Left forelimb (tissue), 1 donor: ENCODE results near the gene CPLANE2.
"Not testable (repeated sequence)": the region's sequence is repeated elsewhere in the genome, so short reads cannot be mapped to it uniquely, and the experiment has no call there.

Experiments
- DNase-seq: peaks from one replicate; pipeline ENCODE4 v3.0.0-alpha.2; 2018; ENCODE audit warnings: low spot score

Gene CPLANE2

GRCh38 chr1:16248603-16249516, 11.9 kb upstream of the CPLANE2 start:
- DNase-seq, result no peak

- DNase-seq, result no peak
These were observed 11.0 kb upstream of the CPLANE2 start for GRCh38 chr1:16248007-16248436.

DNA sequence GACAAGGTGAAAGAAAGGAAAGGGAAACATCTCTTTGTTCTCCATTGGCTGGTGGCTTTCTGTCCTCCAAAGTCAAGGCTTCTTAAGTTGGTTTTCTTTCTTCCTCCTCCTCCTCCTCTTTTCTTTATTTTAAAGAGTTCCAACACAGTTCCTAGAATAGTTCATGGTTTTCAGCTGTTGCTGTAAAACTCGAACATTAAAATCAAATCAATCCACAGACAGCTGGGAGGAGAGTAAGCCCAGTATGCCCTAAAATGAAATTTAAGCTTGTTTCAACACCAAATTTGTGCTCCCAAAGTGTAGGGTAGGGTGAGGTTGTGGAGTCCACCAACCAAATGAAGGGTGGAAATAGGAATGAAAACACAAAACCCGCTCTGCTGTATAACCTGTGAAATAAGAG, 10.5 kb upstream of the CPLANE2 start:
- no peak for DNase-seq

DNA sequence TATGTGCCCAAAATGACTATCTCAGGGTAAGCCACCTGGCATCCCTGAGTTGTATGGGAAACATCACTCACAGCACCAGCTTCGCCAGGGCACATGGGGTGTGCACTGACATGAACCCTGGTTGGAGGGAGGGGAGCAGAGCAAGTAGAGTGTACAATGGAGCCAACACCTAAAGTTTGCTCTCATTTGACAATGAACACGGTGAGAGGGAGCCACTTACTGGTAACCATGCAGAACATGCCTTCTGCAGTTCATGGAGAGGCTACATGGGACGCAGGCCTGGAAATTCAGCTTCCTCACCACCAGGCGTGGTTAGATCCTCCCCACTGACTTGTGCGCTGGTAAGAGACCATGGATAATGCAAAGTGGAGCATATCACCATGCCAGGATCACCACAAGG, 10.0 kb upstream of the CPLANE2 start:
- no peak for DNase-seq

- DNase-seq, result not testable (repeated sequence)
These were observed 9.3 kb upstream of the CPLANE2 start for GRCh38 chr1:16246239-16246638.

DNA sequence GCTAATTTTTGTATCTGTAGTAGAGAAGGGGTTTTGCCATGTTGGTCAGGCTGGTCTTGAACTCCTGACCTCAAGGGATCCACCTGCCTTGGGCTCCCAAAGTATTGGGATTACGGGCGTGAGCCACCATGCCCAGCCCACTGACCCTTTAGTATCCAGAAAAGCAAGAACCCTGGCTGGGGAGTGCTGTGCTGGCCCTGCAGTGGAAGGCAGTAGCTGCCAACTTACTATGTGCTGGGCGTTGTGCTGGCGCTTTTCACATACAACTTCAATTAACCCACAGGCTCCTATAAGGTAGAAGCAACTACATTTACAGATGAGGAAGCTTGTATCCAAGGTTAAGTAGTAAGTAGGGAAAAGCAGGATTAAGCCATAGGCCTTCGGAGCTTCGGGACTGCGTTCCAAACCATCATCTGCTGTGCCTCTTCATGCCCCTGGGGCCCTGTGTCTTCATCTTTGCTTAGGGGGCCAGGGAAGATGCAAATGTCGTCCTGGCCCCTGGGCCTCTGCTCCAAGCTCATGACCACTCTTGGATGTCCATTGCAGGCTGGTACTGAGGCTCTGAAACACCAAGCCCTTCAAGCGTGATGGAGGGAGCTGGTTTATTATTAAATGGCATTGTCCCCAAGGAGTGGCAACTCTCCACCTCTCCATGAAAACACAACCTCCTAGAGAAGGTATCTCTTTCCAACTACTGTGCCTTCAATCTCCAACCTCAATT, 8.7 kb upstream of the CPLANE2 start:
- DNase-seq, result no peak

GRCh38 chr1:16244650-16245285, 7.8 kb upstream of the CPLANE2 start:
- DNase-seq, result no peak

GRCh38 chr1:16243936-16244649, 7.1 kb upstream of the CPLANE2 start:
- peak; percentile 83 for DNase-seq

DNA sequence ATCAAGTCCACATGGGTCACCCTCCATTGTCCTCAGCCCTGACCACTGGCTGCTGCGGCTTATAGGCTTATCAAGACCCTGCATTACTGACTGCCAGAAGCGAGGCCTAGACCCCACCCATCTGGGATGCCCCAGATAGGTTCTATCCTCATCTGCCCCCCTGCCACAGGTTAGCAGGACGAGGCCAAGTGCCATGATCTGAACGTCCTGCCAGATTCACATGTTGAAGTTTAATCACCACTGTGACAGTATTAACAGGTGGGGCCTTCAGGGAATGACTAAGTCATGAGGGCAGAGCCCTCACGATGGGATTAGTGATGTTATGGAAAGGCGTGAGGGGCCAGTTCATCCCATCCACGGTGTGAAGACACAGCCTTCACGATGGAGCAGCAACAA, 6.2 kb upstream of the CPLANE2 start:
- DNase-seq, result no peak

DNA sequence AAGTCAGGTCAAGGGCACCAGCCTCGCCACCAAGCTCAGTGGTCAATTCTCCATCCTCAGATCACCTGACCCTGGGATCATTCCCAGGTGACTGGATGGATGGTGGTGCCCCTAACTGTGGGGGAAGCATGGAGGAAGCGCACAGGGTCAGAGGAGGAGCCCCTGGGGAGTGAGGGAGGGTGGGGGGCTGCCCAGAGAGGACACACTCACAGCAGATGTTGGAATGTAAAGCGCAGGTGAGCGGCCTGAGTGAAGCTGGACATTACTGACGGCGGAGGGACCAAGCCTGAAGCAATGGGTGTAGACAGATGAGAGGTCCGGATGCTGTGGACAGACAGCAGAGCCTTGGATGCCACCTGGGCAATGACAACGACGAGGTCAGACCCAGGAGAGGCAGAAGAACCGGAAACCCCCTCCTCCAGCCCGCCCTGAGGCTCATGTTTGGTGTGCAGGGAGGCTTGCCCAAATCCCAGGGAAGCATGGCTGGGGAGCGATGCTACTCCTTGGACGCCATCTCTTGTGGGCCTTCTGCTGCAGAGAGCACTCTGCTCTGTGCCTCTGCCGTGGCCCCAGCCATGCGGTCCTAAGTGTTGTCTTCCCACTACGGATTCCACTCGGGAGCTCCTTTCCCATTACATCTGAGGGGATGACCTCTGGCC, 5.7 kb upstream of the CPLANE2 start:
- no peak for DNase-seq

GRCh38 chr1:16241221-16241708, 4.3 kb upstream of the CPLANE2 start:
- no peak for DNase-seq

DNA sequence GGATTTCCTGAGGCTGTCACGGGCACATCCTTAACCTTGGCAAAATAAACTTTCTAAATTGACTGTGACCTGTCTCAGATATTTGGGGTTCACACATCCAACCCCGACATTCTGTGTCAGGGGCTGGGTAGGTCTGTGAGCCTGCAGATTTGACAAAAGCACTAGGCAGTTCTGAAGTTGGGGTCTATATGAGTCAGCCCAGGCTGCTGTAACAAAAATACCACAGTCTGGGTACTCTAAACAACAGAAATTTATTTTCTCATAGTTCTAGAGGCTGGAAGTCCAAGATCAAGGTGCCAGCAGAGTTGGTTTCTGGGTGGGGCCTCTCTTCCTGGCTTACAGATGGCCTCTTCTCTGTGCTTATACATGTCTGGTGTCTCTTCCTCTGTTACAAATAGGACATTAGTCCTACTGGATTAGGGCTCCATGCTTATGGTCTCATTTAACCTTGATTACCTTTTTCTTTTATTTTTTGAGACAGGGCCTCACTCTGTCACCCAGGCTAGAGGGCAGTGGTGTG, 3.0 kb upstream of the CPLANE2 start:
- no peak for DNase-seq

GRCh38 chr1:16237343-16237830, 404 bp upstream of the CPLANE2 start:
- no peak for DNase-seq

GRCh38 chr1:16235944-16236510, 956 bp downstream of the CPLANE2 start:
- DNase-seq, result no peak

DNA sequence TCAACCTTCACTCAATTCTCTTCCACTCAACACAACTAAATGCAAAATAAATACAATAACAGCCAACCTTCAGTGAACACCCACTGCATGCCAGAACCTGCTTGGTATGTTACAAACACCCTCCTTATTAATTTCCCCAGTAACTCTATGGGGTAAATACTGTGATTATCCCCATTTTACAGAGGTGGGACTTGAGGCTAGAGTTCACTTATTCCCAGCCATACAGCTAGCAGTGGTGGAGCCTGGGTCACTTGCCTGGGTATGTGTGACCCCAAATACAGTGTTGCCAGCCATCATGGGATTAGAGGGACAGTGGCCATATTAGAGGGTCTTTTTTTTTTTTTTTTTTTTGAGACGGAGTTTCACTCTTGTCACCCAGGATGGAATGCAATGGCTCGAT, 1.6 kb downstream of the CPLANE2 start:
- no peak for DNase-seq

- no peak for DNase-seq
These were observed 3.6 kb downstream of the CPLANE2 start for GRCh38 chr1:16233431-16233830.

DNA sequence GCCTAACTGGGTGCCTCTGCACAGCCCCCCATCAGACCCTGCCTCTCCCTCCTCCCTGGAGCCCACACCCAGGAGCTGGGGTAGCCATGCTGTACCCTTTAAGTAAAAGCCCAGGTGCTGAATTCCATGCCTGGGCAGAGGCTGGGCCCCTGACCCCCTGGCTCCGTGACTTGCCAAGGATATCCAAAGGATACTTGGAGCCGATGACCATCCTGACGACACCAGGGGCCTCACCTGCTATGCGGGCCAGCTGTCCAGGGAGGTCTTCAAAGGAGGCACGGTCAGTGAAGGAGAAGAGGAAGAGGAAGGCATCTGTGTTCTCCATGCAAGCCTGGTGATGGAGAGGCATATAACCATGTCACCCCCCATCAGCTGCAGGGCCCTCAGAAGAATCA, 4.7 kb downstream of the CPLANE2 start:
- DNase-seq, result no peak

- DNase-seq, result no peak
These were observed 5.4 kb downstream of the CPLANE2 start for GRCh38 chr1:16231331-16232315.

DNA sequence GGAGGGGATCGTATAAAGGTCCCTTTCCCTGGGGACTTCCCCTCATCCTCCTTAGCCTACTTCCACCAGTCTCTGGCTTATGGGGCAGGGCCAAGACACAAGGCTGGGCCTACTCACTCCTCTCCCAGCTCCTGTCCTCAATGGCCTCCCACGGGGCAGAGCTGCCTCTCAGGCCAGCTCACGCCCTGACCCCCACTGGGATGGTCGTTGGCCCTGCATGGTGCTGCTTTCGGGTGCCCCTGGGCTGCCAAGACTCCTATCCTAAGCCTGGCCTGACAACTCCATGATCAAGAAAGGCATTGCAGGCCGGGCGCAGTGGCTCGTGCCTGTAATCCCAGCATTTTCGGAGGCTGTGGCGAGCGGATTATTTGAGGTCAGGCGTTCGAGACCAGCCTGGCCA, 6.2 kb downstream of the CPLANE2 start:
- no peak for DNase-seq
